Measurements from ENCODE around the gene TMEM72. TPM values are rescaled to one million over a fixed set of nuclear protein-coding genes. Genes with fewer than 3 reads are reported as not detected.

TMEM72 gene
- polyA plus RNA-seq, 3 donors = 60.1 to 68.1 (median 62.7) TPM

- DNase-seq (ENCODE audit: low read depth in 3 of 3, low spot score in 2 of 3) = no peak
Measured at GRCh38 chr10:44965104-44965503, 54.0 kb downstream of the TMEM72 start.

DNA sequence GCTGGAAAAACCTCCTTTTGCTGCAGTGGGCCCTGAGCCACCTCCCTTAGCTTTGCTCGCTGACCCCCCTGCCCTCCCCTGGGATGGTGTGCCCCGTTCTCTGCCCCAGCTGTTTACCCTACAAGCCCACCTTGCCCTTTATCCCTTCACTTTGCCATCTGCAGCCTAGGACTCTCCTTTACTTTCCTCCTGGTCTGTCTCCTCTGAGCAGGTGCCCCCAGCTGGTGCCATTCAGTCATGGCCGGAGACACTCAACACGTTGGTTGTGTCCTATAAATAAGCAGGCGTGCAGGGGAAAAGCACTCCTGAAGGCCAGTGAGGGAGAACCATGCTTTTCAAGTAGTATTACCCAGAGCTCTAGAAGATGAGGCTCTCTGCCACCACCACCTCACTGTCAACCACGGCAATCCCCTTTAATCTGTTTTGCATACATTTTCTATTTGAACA, 54.5 kb downstream of the TMEM72 start:
- no peak for DNase-seq (ENCODE audit: low read depth in 3 of 3, low spot score in 2 of 3)

DNA sequence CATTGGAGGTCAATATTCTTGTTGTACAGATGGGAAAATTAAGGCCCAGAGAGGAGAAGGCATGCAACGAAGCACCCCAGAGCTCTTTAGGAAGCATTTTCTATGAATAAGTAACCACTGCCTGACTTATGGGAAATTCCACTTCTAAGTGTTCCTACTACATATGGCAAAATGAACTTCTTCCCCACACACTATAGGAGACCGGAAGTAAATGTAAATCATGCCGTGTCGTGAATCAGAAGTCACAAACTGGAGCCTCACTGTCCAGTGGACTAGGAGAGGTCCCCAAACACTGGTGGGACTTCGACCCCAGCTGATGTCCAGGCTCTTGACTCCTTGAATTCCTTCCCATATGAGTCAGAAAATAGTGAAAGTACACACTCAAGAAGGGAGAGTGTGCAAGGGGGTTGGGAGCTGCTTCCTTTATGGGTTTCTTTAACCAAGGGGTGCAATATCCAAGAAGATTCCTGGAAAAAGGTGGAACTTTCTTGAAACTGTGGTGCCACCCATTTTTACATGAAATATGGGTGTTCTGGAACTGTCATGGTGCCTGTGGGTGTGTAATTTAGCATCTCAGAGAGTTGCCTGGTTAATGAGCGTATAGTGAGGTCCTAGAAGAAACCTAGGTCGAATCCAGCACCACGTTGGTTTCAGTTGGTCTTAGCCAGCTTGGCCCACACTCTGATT, 55.1 kb downstream of the TMEM72 start:
- no peak for DNase-seq (ENCODE audit: low read depth in 3 of 3, low spot score in 2 of 3)

DNA sequence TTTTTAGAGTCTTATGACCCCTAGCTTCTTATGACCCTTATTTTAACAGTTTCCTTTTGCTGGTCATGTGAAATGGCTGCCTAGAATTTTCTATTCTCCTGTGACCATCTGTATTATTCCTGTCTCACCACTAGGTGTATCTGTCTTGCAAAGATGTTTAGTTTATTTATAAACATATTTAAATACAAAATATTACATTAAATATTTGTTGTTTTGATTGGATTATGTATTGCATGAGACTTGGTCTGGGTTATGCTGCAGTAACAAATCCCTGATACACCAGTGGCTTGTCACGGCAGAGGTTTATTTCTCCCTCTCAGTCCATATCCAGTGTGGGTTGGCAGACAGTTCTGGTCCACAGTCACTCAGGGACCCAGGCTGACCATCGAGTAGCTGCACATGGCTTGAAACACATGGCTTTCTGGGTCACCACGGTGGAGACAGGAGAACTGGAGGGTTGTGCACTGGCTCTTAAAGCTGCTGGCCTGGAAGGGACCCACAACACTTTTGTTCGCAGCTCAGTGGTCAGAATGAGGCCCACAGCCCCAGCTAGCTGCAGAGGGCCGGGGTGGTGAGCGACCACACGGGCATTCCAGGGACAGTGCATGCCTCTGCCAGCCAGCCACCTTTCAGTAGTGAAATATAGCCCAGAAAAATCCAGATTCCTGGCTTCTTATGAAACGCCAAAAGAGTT, 55.8 kb downstream of the TMEM72 start:
- no peak for DNase-seq (ENCODE audit: low read depth in 3 of 3, low spot score in 2 of 3)

- DNase-seq (ENCODE audit: low read depth in 3 of 3, low spot score in 2 of 3) = no peak
Measured at GRCh38 chr10:44967616-44968015, 56.5 kb downstream of the TMEM72 start.

- no peak for DNase-seq (ENCODE audit: low read depth in 3 of 3, low spot score in 2 of 3)
Measured at GRCh38 chr10:44968091-44968490, 57.0 kb downstream of the TMEM72 start.

GRCh38 chr10:44968500-44969400, 57.6 kb downstream of the TMEM72 start:
- no peak for DNase-seq (ENCODE audit: low read depth in 3 of 3, low spot score in 2 of 3)

GRCh38 chr10:44969854-44970253, 58.7 kb downstream of the TMEM72 start:
- DNase-seq (ENCODE audit: low read depth in 3 of 3, low spot score in 2 of 3) = no peak

DNA sequence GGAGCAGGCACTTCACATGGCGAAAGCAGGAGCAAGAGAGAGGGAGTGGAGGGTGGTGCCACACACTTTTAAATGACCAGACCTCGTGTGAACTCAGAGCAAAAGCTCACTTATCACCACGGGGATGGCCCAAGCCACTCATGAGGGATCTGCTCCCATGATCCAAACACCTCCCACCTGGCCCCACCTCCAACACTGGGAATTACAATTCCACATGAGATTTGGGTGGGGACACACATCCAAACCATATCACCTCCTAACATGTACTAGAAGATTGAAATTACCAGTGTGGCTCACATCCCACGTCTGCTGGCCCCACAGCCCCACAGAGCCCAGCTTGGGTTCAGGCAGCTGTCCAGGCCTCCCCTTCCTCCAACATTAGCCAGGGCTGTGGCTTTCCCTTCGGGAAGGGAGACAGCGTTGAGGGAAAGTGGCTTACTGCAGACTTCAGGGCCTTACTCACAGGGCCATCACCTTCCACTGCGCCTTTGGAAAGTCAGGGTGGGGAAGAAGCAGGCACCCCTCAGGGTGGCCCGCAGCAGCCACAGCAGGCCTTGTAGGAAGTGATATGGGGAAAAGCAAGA, 59.8 kb downstream of the TMEM72 start:
- no peak for DNase-seq (ENCODE audit: low read depth in 3 of 3, low spot score in 2 of 3)

DNA sequence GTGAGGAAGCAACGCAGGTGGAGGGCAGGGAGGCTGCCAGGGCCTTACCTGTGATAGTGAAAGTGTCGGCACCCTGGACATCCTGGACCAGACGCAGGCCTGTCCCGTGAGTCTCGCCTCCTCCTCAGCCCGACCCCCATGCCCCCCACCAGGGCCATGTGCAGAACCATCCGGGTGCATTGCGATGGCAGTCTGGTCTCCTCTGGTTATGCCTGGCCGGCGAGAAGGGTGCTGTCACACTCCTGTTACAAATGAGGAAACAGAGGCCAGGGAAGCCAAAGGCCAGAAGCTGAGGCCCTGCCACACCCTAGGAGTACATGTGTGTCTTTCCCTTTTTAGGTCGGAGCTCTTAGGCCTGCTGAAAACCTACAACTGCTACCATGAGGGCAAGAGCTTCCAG, 60.3 kb downstream of the TMEM72 start:
- DNase-seq (ENCODE audit: low read depth in 3 of 3, low spot score in 2 of 3) = no peak

DNA sequence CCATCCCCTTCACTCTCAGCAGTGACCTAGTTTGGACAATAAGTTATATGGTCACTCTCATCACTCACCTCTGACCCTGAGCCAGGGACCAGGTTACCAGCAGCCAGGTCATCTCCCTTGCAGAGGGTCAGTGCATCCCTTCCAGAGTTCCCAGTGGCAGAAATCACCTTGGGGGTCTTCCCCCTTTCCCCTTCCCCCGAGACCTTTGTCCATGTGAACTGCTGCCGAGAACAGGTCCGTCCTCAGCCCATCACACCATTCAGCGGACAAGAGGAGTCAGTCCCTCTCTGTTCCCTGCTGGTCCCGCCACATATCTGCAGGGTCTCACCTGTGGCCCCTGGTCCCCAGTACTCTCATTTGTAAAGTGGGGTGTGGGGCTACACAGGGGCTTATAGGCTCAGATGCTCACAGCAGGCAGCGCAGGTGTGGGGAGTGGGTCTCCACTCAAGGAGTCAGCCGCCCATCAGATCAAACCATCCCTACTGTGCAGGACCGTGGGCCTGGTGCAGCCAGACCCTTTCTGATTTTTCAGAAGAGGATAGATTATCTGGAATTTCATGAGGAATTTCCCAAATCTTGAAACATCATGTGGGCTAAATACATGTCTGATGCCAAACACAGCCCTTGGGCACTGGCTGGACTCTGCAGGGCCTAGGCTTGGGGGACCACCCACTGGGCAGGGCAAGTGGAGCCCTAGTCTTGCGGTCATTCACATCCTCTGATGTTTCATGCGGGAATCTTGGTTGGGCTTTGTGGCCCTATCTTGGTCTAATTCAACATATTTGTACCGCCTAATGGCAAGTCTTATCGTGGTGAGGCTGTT, 61.0 kb downstream of the TMEM72 start:
- DNase-seq (ENCODE audit: low read depth in 3 of 3, low spot score in 2 of 3) = no peak

DNA sequence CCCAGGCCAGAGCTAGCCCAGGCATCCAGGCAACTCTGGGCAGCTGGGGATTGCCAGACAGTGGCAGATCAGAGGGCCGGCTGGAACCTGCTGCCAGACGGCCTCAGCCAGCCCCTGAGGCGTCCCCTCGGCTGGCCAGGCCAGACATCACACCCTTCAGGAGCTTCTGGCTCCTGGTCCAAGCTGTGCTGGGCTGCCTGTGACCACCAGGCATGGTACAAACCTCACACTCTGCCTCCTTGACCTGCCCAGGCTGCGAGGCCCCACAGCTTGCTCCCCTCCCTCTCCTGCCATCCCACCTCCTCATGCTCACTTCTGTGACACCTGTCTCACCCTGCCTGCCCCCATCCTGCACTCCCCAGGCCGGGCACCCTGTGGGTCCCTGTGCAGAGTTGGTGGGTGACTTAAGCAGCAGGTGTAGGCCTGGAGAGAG, 61.8 kb downstream of the TMEM72 start:
- no peak for DNase-seq (ENCODE audit: low read depth in 3 of 3, low spot score in 2 of 3)

GRCh38 chr10:44973323-44974081, 62.4 kb downstream of the TMEM72 start:
- no peak for DNase-seq (ENCODE audit: low read depth in 3 of 3, low spot score in 2 of 3)

- no peak for DNase-seq (ENCODE audit: low read depth in 3 of 3, low spot score in 2 of 3)
Measured at GRCh38 chr10:44974082-44974627, 63.0 kb downstream of the TMEM72 start.

GRCh38 chr10:44974628-44975430, 63.7 kb downstream of the TMEM72 start:
- no peak for DNase-seq (ENCODE audit: low read depth in 3 of 3, low spot score in 2 of 3)

GRCh38 chr10:44975431-44976331, 64.5 kb downstream of the TMEM72 start:
- no peak for DNase-seq (ENCODE audit: low read depth in 3 of 3, low spot score in 2 of 3)

All from right renal cortex interstitium (tissue), 3 donors.